Measurements from ENCODE around the gene PXDN.

DNA sequence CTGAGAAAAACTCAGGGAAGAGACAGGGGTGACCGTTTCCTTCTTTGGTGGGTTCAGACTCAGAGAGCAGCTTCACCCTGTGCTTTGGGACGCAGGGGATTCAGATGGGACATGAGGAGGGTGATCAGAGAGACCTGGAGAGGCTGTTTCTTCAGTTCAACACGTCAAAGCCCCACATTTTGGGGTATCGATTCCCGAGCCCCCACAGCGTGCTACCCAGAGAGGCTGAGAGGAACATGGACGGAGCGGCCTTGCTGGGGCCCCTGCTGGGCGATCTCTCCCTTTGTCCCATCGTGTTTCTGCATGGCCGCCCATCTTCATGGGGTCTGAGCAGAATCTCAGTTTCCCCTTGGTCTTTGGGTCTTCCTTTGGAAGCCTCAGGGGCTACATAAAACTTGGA lies 38.2 kb upstream of the PXDN start:
- TF ChIP-seq SUZ12 (IDR thresholded peaks at IDR 0.05; ENCODE audit: extremely low read depth, insufficient read depth, insufficient read length), result no peak
- TF ChIP-seq ZNF274 (IDR thresholded peaks at IDR 0.05; ENCODE audit: low read depth, low read length), result no peak
- no peak for TF ChIP-seq YY1 (IDR thresholded peaks at IDR 0.05; ENCODE audit: insufficient read depth, insufficient read length)

Data from NT2/D1 (cell line).